ENCODE results near the gene TIMM10.

- no peak for TF ChIP-seq CTCF (IDR thresholded peaks at IDR 0.05 in 4 of 5, conservative IDR thresholded peaks at IDR 0.05 in 1 of 5)
- no peak for TF ChIP-seq POLR2A (IDR thresholded peaks at IDR 0.05)
These were observed 14.5 kb downstream of the TIMM10 start for GRCh38 chr11:57516061-57516443.

Data from gastrocnemius medialis (tissue), 4 donors.